HCT116 (cell line): ENCODE measurements around the gene AOAH. TPM values are rescaled to one million over a fixed set of nuclear protein-coding genes. Genes with fewer than 3 reads are reported as not detected.
"Not testable (repeated sequence)": the region's sequence is repeated elsewhere in the genome, so short reads cannot be mapped to it uniquely, and the experiment has no call there.

ENCODE experiments used
- ATAC-seq: fragments of 200-7000 bp; cut with Tn5 transposase; 2 replicates; pipeline ENCODE4 v1.9.1; 2020; ENCODE audit warnings: mild to moderate bottlenecking, moderate library complexity
- BruUV-seq: library from RNA; stranded (reverse); fragments of 400-500 nt; replicated peaks from 2 replicates; lab custom pipeline; 2021; lab: Mats Ljungman, UMichigan
- CTCF ChIA-PET: fragments of 300-600 bp; sonication (Branson Sonifier 250); formaldehyde crosslinking; loops from one replicate; lab custom pipeline; 2021; ENCODE audit warnings: antibody characterized with exemption; lab: Charles Lee
- POLR2A ChIA-PET: fragments of 300-600, 350-600 bp; sonication (Branson Sonifier 250); formaldehyde crosslinking; loops from one replicate; lab custom pipeline; 2021; ENCODE audit warnings: antibody characterized with exemption; lab: Charles Lee
- RAD21 ChIA-PET, 2 experiments: fragments of 300-600 bp; sonication (Branson Sonifier 250); formaldehyde crosslinking; loops; one replicate each; lab custom pipeline; 2023; ENCODE audit warnings: low total read pairs in 2 of 2; ENCODE audit not compliant: uncharacterized antibody in 2 of 2, unreplicated experiment in 2 of 2, low non-redundant PET in 1 of 2; lab: Charles Lee
- DNase-seq: peaks from one replicate; pipeline ENCODE4 v3.0.0-alpha.2; 2010; ENCODE audit warnings: low read depth, low spot score
- H2AFZ ChIP-seq: fragments of 200-600 bp; shearing (Covaris generic), sonication (generic); 2 replicates; pipeline ENCODE4 v1.6.1; 2017; ENCODE audit warnings: low read depth, mixed run types, mixed read lengths, antibody characterized with exemption, low read length; ENCODE audit not compliant: poor library complexity, severe bottlenecking
- H3K27ac ChIP-seq: 2 replicates; pipeline ENCODE4 v1.5.1; 2012; ENCODE audit warnings: low read depth, low read length
- H3K27me3 ChIP-seq: fragments of 200-600 bp; sonication (generic); 2 replicates; pipeline ENCODE4 v1.6.1; 2016; ENCODE audit warnings: mixed run types, low read length, mixed read lengths; ENCODE audit not compliant: insufficient read depth
- H3K36me3 ChIP-seq, 2 experiments: fragments of 200-500 bp in 1 of 2; fragments of 200-600 bp in 1 of 2; sonication (Bioruptor generic) in 1 of 2; sonication (generic) in 1 of 2; 2 replicates each; pipeline versions ENCODE4 v1.5.1 to v1.6.1; 2014 to 2016; ENCODE audit warnings: low read length in 2 of 2, inconsistent platforms in 1 of 2, mixed read lengths in 1 of 2, mixed run types in 1 of 2; ENCODE audit not compliant: insufficient read depth in 2 of 2, control insufficient read depth in 1 of 2
- H3K4me1 ChIP-seq, 2 experiments: fragments of 200-600 bp in 1 of 2; sonication (generic) in 1 of 2; 2 replicates each; pipeline versions ENCODE4 v1.5.1 to v1.6.1; 2012 to 2017; ENCODE audit warnings: low read length in 2 of 2, inconsistent platforms in 1 of 2, mild to moderate bottlenecking in 1 of 2, mixed read lengths in 1 of 2, mixed run types in 1 of 2, moderate library complexity in 1 of 2; ENCODE audit not compliant: insufficient read depth in 2 of 2, control insufficient read depth in 1 of 2
- H3K4me2 ChIP-seq: fragments of 200-600 bp; sonication (generic); 2 replicates; pipeline ENCODE4 v1.6.1; 2017; ENCODE audit warnings: mixed run types, low read length, mixed read lengths
- H3K4me3 ChIP-seq, 2 experiments: fragments of 200-600 bp in 1 of 2; sonication (generic) in 1 of 2; replicated peaks in 1 of 2; 2 replicates each; pipeline ENCODE4 v1.5.1; 2011 to 2016; ENCODE audit warnings: low read length in 2 of 2, control low read depth in 1 of 2, low read depth in 1 of 2, mild to moderate bottlenecking in 1 of 2, mixed read lengths in 1 of 2, mixed run types in 1 of 2
- H3K79me2 ChIP-seq: fragments of 200-600 bp; sonication (generic); 2 replicates; pipeline ENCODE4 v1.6.1; 2017; ENCODE audit warnings: mild to moderate bottlenecking, mixed run types, low read length, moderate library complexity, mixed read lengths; ENCODE audit not compliant: insufficient read depth
- H3K9ac ChIP-seq: fragments of 200-600 bp; sonication (generic); 2 replicates; pipeline ENCODE4 v1.6.1; 2016; ENCODE audit warnings: low read length, mixed read lengths
- H3K9me2 ChIP-seq: fragments of 200-600 bp; sonication (generic), shearing (Covaris generic); 2 replicates; pipeline ENCODE4 v1.6.1; 2017; ENCODE audit warnings: mixed run types, mild to moderate bottlenecking, moderate library complexity; ENCODE audit not compliant: insufficient read depth
- H3K9me3 ChIP-seq, 2 experiments: fragments of 200-500 bp in 1 of 2; fragments of 200-600 bp in 1 of 2; sonication (Bioruptor generic) in 1 of 2; sonication (generic) in 1 of 2; 2 replicates each; pipeline ENCODE4 v1.6.1; 2014 to 2017; ENCODE audit warnings: low read length in 2 of 2, mixed read lengths in 2 of 2, inconsistent platforms in 1 of 2, low read depth in 1 of 2, mild to moderate bottlenecking in 1 of 2, mixed run types in 1 of 2, moderate library complexity in 1 of 2; ENCODE audit not compliant: control insufficient read depth in 1 of 2, insufficient read depth in 1 of 2
- H4K20me1 ChIP-seq: fragments of 200-600 bp; sonication (generic), shearing (Covaris generic); 2 replicates; pipeline ENCODE4 v1.6.1; 2017; ENCODE audit warnings: mixed run types, mild to moderate bottlenecking, moderate library complexity; ENCODE audit not compliant: insufficient read depth
- CBX3 ChIP-seq: IDR thresholded peaks from 2 replicates; pipeline ENCODE4 v1.6.1; 2012; ENCODE audit warnings: low read depth
- SIN3A ChIP-seq: IDR thresholded peaks from 2 replicates; pipeline ENCODE4 v1.6.1; 2012; ENCODE audit warnings: low read depth
- SRF ChIP-seq: IDR thresholded peaks from 2 replicates; pipeline ENCODE4 v1.6.1; 2012; ENCODE audit warnings: low read depth
- intact Hi-C: fragments of 100-400 bp; cut with micrococcal nuclease; formaldehyde crosslinking; loops from 2 replicates; pipeline ENCODE4 v1.10.0; 2022
- total RNA-seq: library from RNA; stranded (reverse); gene quantifications from one replicate; pipeline ENCODE4 v1.2.1, GENCODE V29; 2021; ENCODE audit not compliant: unreplicated experiment

Gene AOAH
- total RNA-seq, 1 experiment from 2014 or later, result 1.1 TPM

- 0 out of 2 replicates have a peak, but pooled peaks have one; percentile 30 for TF ChIP-seq CBX3
- TF ChIP-seq, all 23 proteins: peak for 5
These were observed 217.5 kb downstream of the AOAH start (continued) for GRCh38 chr7:36506820-36507219.

- Histone ChIP-seq H3K9ac (no peak overlapping the region), H3K4me1 (peaks cover 2 to 13% of the 10 kb centered on the region in 2 experiments; a peak in 3 of 4 replicates), H4K20me1 (no peaks in the 10 kb centered on the region), H3K36me3 (no peaks in the 10 kb centered on the region), H3K4me3 (no peak overlapping the region), H3K9me3 (no peaks in the 10 kb centered on the region), H3K79me2 (no peaks in the 10 kb centered on the region), H3K4me2 (peak overlapping the region; percentile 47), H3K27me3 (no peaks in the 10 kb centered on the region), H3K9me2 (no peaks in the 10 kb centered on the region), H3K27ac (no peak overlapping the region), H2AFZ (no peak overlapping the region)
- ChIA-PET RAD21 (no interaction called here), POLR2A (no interaction called here), CTCF (no interaction called here)
- no TSS peak for BruUV-seq
- ATAC-seq (peak; percentile 29), DNase-seq (no peak)
- TF ChIP-seq CBX3, result no peak
- TF ChIP-seq SIN3A, result no peak
- TF ChIP-seq SRF, result no peak
- intact Hi-C loops, result no loop called here
These were observed 218.0 kb downstream of the AOAH start for GRCh38 chr7:36506130-36506798.

- intact Hi-C loops, H3K79me2 ChIP-seq, BruUV-seq, H3K4me3 ChIP-seq, H3K9ac ChIP-seq, H3K27ac ChIP-seq, H3K9me3 ChIP-seq, H3K9me2 ChIP-seq, POLR2A ChIA-PET, RAD21 ChIA-PET, H4K20me1 ChIP-seq, DNase-seq, ATAC-seq, H3K4me2 ChIP-seq, H3K27me3 ChIP-seq, H2AFZ ChIP-seq, H3K36me3 ChIP-seq, CTCF ChIA-PET: not testable (repeated sequence)
- peaks cover 2 to 13% of the 10 kb centered on the region in 2 experiments; a peak in 3 of 4 replicates for H3K4me1 ChIP-seq
These were observed 219.7 kb downstream of the AOAH start for GRCh38 chr7:36504617-36505016.

GRCh38 chr7:36504216-36504615 lies 220.1 kb downstream of the AOAH start:
- POLR2A ChIA-PET, H3K27ac ChIP-seq, H3K9ac ChIP-seq, H3K4me2 ChIP-seq, H3K27me3 ChIP-seq, RAD21 ChIA-PET, BruUV-seq, CTCF ChIA-PET, H3K36me3 ChIP-seq, DNase-seq, H3K4me3 ChIP-seq, H3K9me3 ChIP-seq, H3K9me2 ChIP-seq, H4K20me1 ChIP-seq, ATAC-seq, H3K79me2 ChIP-seq, H2AFZ ChIP-seq, intact Hi-C loops: not testable (repeated sequence)
- H3K4me1 ChIP-seq, result peaks cover 2 to 13% of the 10 kb centered on the region in 2 experiments; a peak in 3 of 4 replicates
